GM18867 (cell line): Measurements from ENCODE around the gene C10orf120.

ENCODE experiments used
- ATAC-seq: cut with Tn5 transposase; IDR thresholded peaks from one replicate; pipeline ENCODE4 v1.9.1; 2021; ENCODE audit warnings: mild to moderate bottlenecking, moderate library complexity; ENCODE audit not compliant: unreplicated experiment

The C10orf120 gene

GRCh38 chr10:122662231-122662630 is 37.4 kb downstream of the C10orf120 start:
- ATAC-seq: no peak

GRCh38 chr10:122660696-122661095 is 39.0 kb downstream of the C10orf120 start:
- no peak for ATAC-seq

GRCh38 chr10:122659651-122660050 is 40.0 kb downstream of the C10orf120 start:
- ATAC-seq: no peak

GRCh38 chr10:122659126-122659525 is 40.5 kb downstream of the C10orf120 start:
- ATAC-seq: no peak

GRCh38 chr10:122658356-122659049 is 41.1 kb downstream of the C10orf120 start:
- no peak for ATAC-seq

- no peak for ATAC-seq
Measured at GRCh38 chr10:122657729-122658128, 41.9 kb downstream of the C10orf120 start.

GRCh38 chr10:122657255-122657654 is 42.4 kb downstream of the C10orf120 start:
- no peak for ATAC-seq

- no peak for ATAC-seq
Measured at GRCh38 chr10:122656741-122657140, 42.9 kb downstream of the C10orf120 start.

GRCh38 chr10:122656308-122656705 is 43.3 kb downstream of the C10orf120 start:
- ATAC-seq: no peak

- no peak for ATAC-seq
Measured at GRCh38 chr10:122655524-122656307, 43.9 kb downstream of the C10orf120 start.

- no peak for ATAC-seq
Measured at GRCh38 chr10:122650331-122650730, 49.3 kb downstream of the C10orf120 start.

- no peak for ATAC-seq
Measured at GRCh38 chr10:122649903-122650302, 49.7 kb downstream of the C10orf120 start.

- no peak for ATAC-seq
Measured at GRCh38 chr10:122648599-122649428, 50.8 kb downstream of the C10orf120 start.
